ENCODE data around the gene LCP1. TPM values are rescaled to one million over a fixed set of nuclear protein-coding genes. Genes with fewer than 3 reads are reported as not detected.

Gene LCP1
- total RNA-seq, 1 donor from 2014 or later = 234 TPM

- DNase-seq (no peak), ATAC-seq (no peak)
- H3K4me3 ChIP-seq = no peak overlapping the region
- H3K9me3 ChIP-seq = no peaks in the 10 kb centered on the region
- H3K36me3 ChIP-seq = no peaks in the 10 kb centered on the region
- H3K27me3 ChIP-seq = no peaks in the 10 kb centered on the region
- H3K4me1 ChIP-seq = no peaks in the 10 kb centered on the region
- TF ChIP-seq, protein P1, sequence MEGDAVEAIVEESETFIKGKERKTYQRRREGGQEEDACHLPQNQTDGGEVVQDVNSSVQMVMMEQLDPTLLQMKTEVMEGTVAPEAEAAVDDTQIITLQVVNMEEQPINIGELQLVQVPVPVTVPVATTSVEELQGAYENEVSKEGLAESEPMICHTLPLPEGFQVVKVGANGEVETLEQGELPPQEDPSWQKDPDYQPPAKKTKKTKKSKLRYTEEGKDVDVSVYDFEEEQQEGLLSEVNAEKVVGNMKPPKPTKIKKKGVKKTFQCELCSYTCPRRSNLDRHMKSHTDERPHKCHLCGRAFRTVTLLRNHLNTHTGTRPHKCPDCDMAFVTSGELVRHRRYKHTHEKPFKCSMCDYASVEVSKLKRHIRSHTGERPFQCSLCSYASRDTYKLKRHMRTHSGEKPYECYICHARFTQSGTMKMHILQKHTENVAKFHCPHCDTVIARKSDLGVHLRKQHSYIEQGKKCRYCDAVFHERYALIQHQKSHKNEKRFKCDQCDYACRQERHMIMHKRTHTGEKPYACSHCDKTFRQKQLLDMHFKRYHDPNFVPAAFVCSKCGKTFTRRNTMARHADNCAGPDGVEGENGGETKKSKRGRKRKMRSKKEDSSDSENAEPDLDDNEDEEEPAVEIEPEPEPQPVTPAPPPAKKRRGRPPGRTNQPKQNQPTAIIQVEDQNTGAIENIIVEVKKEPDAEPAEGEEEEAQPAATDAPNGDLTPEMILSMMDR (IDR thresholded peaks at IDR 0.05) = no peak
- intact Hi-C loops (cut with DNase I) = no loop called here
- H3K27ac ChIP-seq = no peak overlapping the region
Measured at GRCh38 chr13:46094478-46094877, 87.5 kb downstream of the LCP1 start.

DNA sequence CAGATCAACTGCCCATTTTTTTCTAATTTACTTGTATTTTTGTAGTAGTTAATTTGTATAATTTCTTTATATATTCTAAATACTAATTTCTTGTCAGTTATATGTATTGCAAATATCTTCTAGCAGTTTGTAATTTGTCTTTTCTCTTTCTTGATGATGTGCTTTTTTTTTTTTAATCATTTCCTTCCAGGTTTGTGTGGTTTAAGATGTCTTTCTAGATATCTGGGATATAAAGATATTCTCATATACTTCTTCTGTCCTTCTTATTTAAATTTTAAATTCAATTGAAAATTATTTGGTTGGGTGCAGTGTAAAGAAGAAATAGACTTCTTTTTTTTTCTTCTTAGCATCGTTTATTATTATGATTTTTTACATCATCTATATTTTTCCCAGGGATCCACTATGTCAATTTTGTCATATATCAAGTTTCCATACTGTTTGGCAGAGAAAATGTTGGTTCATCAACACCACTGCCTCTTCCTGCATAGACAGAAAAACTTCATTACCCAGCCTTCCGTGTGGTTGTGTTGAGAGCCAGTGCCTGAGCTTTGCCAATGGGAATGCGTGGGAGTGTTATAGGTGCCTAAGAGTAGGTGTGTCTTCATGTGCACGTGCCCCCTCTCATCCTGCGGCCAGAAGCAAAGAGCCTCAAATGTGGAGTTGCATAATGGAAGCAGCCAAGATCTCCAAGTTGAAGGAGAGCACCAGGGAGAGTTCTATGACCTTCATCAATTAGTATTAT lies 93.0 kb downstream of the LCP1 start:
- no peak overlapping the region for H3K4me3 ChIP-seq
- no peaks in the 10 kb centered on the region for H3K4me1 ChIP-seq
- H3K9me3 ChIP-seq = no peaks in the 10 kb centered on the region
- DNase-seq = no peak
- no peaks in the 10 kb centered on the region for H3K36me3 ChIP-seq
- H3K27me3 ChIP-seq = no peaks in the 10 kb centered on the region
- H3K27ac ChIP-seq = no peak overlapping the region
- ATAC-seq = peak; percentile 63
- intact Hi-C loops (cut with DNase I) = no loop called here
- TF ChIP-seq, protein P1 (IDR thresholded peaks at IDR 0.05) = no peak

- TF ChIP-seq, protein P1 (IDR thresholded peaks at IDR 0.05) = no peak
- H3K4me1 ChIP-seq = no peaks in the 10 kb centered on the region
- ATAC-seq = peak; percentile 82
- H3K36me3 ChIP-seq = no peaks in the 10 kb centered on the region
- no peaks in the 10 kb centered on the region for H3K9me3 ChIP-seq
- H3K4me3 ChIP-seq = no peak overlapping the region
- no peak overlapping the region for H3K27ac ChIP-seq
- intact Hi-C loops (cut with DNase I) = no loop called here
- DNase-seq = no peak
- no peaks in the 10 kb centered on the region for H3K27me3 ChIP-seq
Measured at GRCh38 chr13:46087481-46087880, 94.5 kb downstream of the LCP1 start.

DNA sequence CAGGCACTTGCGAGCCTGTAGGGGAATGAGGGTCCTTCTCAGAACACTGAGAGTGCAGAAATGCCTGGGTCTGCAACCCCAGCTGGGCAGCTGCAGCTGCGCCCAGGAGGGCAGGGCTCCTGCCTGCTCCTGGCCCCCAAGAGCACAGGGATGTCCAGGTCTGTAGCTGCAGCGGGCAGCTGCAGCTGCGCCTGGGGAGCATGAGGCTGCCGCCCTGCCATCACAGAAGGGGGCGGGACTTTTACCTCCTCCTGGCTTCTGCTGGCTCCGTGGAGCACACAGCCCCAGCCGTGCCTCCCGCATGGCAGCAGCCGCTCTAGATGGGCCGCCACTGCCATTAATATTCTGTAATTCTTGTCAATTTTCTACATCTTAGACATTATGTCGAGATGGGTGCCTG lies 95.0 kb downstream of the LCP1 start:
- Histone ChIP-seq H3K27me3 (no peaks in the 10 kb centered on the region), H3K27ac (no peak overlapping the region), H3K4me1 (no peaks in the 10 kb centered on the region), H3K4me3 (no peak overlapping the region), H3K36me3 (no peaks in the 10 kb centered on the region), H3K9me3 (no peaks in the 10 kb centered on the region)
- ATAC-seq (no peak), DNase-seq (no peak)
- TF ChIP-seq, protein P1 (IDR thresholded peaks at IDR 0.05) = no peak
- intact Hi-C loops (cut with DNase I) = no loop called here

GRCh38 chr13:46086421-46086922 lies 95.5 kb downstream of the LCP1 start:
- DNase-seq (no peak), ATAC-seq (no peak)
- no peaks in the 10 kb centered on the region for H3K4me1 ChIP-seq
- intact Hi-C loops (cut with DNase I) = no loop called here
- no peaks in the 10 kb centered on the region for H3K9me3 ChIP-seq
- H3K27me3 ChIP-seq = no peaks in the 10 kb centered on the region
- TF ChIP-seq, protein P1 (IDR thresholded peaks at IDR 0.05) = no peak
- no peak overlapping the region for H3K27ac ChIP-seq
- no peaks in the 10 kb centered on the region for H3K36me3 ChIP-seq
- no peak overlapping the region for H3K4me3 ChIP-seq
